Activated naive CD4-positive, alpha-beta T cell treated with anti-CD3 and anti-CD28 coated beads, Interleukin-2, amount 50 U/mL, for 16 hours (primary cell): ENCODE data around the gene LPCAT1.

Experiments used
- DNase-seq: peaks from one replicate; pipeline ENCODE4 v3.0.0-alpha.2; 2020

LPCAT1 gene

GRCh38 chr5:1419476-1420210 is 104.1 kb downstream of the LPCAT1 start:
- peak; percentile 5 for DNase-seq

DNA sequence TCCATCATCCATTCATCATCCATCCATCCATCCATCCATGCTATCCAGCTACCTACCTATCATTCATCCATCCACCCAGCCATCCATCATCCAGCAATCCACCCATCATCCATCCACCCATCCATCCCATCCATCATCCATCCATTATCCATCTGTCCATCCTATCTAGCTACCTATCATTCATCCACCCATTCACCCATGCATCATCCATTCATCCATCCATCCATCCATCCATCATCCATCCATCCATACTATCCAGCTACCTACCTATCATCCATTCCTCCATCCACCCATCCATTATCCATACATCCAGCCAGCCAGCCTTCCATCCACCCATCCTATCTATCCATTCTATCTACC is 104.9 kb downstream of the LPCAT1 start:
- DNase-seq, result no peak

- no peak for DNase-seq
Observed at GRCh38 chr5:1418238-1418920, 105.4 kb downstream of the LPCAT1 start.

- DNase-seq, result no peak
Observed at GRCh38 chr5:1417586-1418225, 106.1 kb downstream of the LPCAT1 start.

GRCh38 chr5:1416856-1417469 is 106.8 kb downstream of the LPCAT1 start:
- no peak for DNase-seq

DNA sequence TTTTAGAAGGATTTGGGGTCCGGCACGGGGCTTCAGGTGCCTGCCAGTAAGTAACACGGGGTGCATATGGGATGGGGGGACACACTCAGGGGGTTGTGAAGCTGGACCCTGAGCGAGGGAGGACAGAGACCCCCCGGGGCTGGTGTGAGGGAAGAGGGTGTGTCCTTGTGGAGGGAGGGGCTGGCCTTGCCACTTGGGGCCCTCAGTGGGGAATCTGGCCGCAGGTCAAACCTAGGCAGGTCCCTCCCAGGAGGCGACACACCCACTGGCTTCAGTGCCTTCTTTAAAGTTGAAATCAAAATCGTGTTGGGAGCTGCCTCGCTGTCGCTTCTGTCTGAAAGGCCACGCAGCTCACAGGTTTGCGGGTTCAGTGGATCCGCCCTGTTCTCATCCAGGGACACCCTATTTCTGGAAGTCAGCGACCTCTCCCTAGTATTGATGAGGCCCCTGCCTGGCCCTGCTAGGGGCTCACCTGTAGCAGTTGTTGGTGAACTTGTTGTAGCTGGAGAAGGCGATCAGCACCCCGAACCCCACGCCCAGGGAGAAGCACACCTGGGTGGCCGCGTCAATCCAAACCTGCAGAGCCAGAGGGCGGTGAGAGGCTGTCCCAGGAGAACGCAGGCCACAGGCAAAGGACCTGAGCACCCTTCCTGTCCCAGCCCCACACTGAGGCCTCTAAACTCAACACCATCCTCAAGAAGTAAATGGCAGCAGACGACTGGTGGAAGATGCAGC is 108.0 kb downstream of the LPCAT1 start:
- DNase-seq, result no peak

GRCh38 chr5:1415059-1415425 is 108.7 kb downstream of the LPCAT1 start:
- DNase-seq, result no peak

GRCh38 chr5:1414311-1415058 is 109.3 kb downstream of the LPCAT1 start:
- no peak for DNase-seq

- DNase-seq, result no peak
Observed at GRCh38 chr5:1413611-1414241, 110.0 kb downstream of the LPCAT1 start.

DNA sequence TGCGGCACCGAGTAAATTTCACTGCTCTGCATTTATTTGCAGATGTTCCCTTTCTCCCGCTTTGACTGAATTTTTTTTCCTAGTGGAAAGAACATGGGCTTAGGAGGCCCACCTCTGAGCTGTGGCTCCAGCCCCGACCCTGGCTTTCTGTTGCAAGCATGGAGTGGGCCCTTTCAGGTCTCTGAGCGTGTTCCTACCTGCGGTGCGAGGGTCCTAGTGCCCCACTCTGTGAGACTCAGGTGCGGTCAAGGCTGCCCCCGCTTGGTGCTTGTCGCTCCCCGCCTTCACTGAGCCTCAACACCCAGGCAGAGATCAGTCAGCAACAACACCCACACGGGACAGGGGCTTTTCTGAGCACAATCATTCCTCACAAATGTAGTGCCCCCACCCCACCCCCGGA is 110.5 kb downstream of the LPCAT1 start:
- DNase-seq, result no peak

DNA sequence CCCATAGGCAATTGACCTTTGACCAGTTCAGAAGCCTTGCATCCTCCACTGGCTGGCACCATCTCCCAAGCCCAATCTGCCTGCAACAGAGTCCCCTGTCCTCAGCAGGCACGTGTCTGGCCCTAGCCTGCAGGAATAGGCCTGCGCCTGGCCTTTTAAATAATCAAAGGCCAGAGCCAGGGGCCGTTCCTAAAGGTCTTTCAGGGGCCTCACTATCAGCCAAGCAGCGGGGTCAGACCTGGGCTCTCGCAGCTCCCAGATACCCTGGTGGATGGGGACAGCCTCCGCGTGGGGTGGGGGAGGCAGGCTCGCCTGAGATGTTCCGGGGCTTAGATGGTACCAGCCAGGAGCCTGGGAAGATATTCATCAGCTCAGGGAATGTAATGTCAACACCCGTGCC is 111.1 kb downstream of the LPCAT1 start:
- no peak for DNase-seq

DNA sequence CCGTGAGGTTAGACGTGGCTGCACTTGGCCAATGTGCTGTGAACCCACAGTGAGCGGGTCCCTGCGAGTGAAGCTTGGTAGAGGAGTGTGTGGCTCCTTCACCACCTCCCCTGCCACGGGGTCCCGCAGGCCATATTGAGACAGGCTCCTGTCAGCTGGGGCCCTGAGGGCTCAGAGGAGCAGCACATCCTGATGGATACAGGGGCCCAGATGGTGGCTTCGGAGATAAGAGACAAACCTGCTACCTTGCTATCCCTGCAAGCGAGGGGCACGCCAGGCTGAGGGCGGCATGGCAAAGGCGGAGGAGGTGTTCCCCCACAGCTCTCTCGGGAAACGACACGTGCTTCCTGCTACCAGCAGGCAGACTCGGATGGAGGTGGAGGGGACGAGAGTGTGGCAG is 111.6 kb downstream of the LPCAT1 start:
- DNase-seq, result no peak
